SU-DHL-6 (cell line): ENCODE measurements around the gene SLC8A1.

ENCODE experiments used
- H2AFZ ChIP-seq: fragments of 200-600 bp; sonication (generic); 2 replicates; pipeline ENCODE4 v1.6.1; 2014; ENCODE audit warnings: low read depth, mild to moderate bottlenecking, moderate library complexity, mixed read lengths, antibody characterized with exemption, low read length; ENCODE audit not compliant: severe bottlenecking
- H3F3A ChIP-seq: fragments of 200-600 bp; shearing (Covaris generic); 2 replicates; pipeline ENCODE4 v1.6.0; 2016; ENCODE audit warnings: antibody characterized with exemption, mild to moderate bottlenecking; ENCODE audit not compliant: insufficient read depth
- H3K27ac ChIP-seq: fragments of 200-600 bp; sonication (generic); 2 replicates; pipeline ENCODE4 v1.5.1; 2016; ENCODE audit warnings: low read depth, mild to moderate bottlenecking, low read length, moderate library complexity, mixed read lengths
- H3K27me3 ChIP-seq: fragments of 200-600 bp; sonication (generic), shearing (Covaris generic); 2 replicates; pipeline ENCODE4 v1.6.0; 2014; ENCODE audit warnings: mild to moderate bottlenecking, low read length
- H3K36me3 ChIP-seq: fragments of 200-600 bp; sonication (generic); 2 replicates; pipeline ENCODE4 v1.6.1; 2014; ENCODE audit warnings: mild to moderate bottlenecking, low read length, mixed read lengths
- H3K4me2 ChIP-seq: fragments of 300-600, 200-600 bp; shearing (Covaris generic), sonication (generic); 2 replicates; pipeline ENCODE4 v1.6.0; 2014; ENCODE audit warnings: low read length, low read depth, mild to moderate bottlenecking; ENCODE audit not compliant: poor library complexity, severe bottlenecking
- H3K4me3 ChIP-seq: fragments of 200-600 bp; sonication (generic); 2 replicates; pipeline ENCODE4 v1.5.1; 2014; ENCODE audit warnings: antibody characterized with exemption, low read length, mild to moderate bottlenecking, mixed read lengths; ENCODE audit not compliant: insufficient read depth, poor library complexity, severe bottlenecking
- H3K79me2 ChIP-seq: fragments of 200-600 bp; sonication (generic); 2 replicates; pipeline ENCODE4 v1.6.1; 2014; ENCODE audit warnings: mild to moderate bottlenecking, low read length, moderate library complexity; ENCODE audit not compliant: insufficient read depth
- H3K9ac ChIP-seq: fragments of 200-600 bp; sonication (generic); 2 replicates; pipeline ENCODE4 v1.7.0; 2014; ENCODE audit warnings: mild to moderate bottlenecking, low read length
- H3K9me2 ChIP-seq: fragments of 200-600 bp; sonication (generic); replicated peaks from 2 replicates; pipeline ENCODE4 v1.6.1; 2014; ENCODE audit warnings: low read length; ENCODE audit not compliant: insufficient read depth
- H3K9me3 ChIP-seq: fragments of 200-600 bp; sonication (generic); 2 replicates; pipeline ENCODE4 v1.6.1; 2014; ENCODE audit warnings: low read length, mixed read lengths; ENCODE audit not compliant: insufficient read depth
- H4K20me1 ChIP-seq: fragments of 200-600 bp; sonication (generic); 2 replicates; pipeline ENCODE4 v1.6.1; 2014; ENCODE audit warnings: low read depth, mild to moderate bottlenecking, antibody characterized with exemption, low read length, moderate library complexity, mixed read lengths
- CTCF ChIP-seq: fragments of 200-600 bp; sonication (generic); IDR thresholded peaks from one replicate; pipeline ENCODE4 v1.5.1; 2017; ENCODE audit warnings: antibody characterized with exemption, mild to moderate bottlenecking, low read length, moderate library complexity; ENCODE audit not compliant: insufficient read depth, poor library complexity, severe bottlenecking
- EZH2phosphoT487 ChIP-seq: fragments of 200-600 bp; sonication (generic), shearing (Covaris generic); conservative IDR thresholded peaks from 2 replicates; pipeline ENCODE4 v1.6.1; 2018; ENCODE audit warnings: mild to moderate bottlenecking, antibody characterized with exemption, low read length, moderate library complexity, mixed read lengths

The SLC8A1 gene

GRCh38 chr2:40200366-40200915 lies 251.4 kb downstream of the SLC8A1 start:
- Histone ChIP-seq H3K9me3 (no peaks in the 10 kb centered on the region), H3K9me2 (no peaks in the 10 kb centered on the region), H3K9ac (no peak overlapping the region), H3K4me2 (no peak overlapping the region), H2AFZ (no peak overlapping the region), H3K36me3 (no peaks in the 10 kb centered on the region), H3K27ac (no peak overlapping the region), H4K20me1 (no peaks in the 10 kb centered on the region), H3K79me2 (no peaks in the 10 kb centered on the region), H3K27me3 (no peaks in the 10 kb centered on the region), H3K4me3 (no peak overlapping the region), H3F3A (no peaks in the 10 kb centered on the region)
- TF ChIP-seq CTCF (no peak), EZH2phosphoT487 (no peak)

- TF ChIP-seq CTCF = no peak
- no peak for TF ChIP-seq EZH2phosphoT487
- Histone ChIP-seq H3F3A (no peaks in the 10 kb centered on the region), H3K27ac (no peak overlapping the region), H3K9me3 (no peaks in the 10 kb centered on the region), H3K36me3 (no peaks in the 10 kb centered on the region), H3K9ac (no peak overlapping the region), H2AFZ (no peak overlapping the region), H3K27me3 (no peaks in the 10 kb centered on the region), H3K4me3 (no peak overlapping the region), H3K79me2 (no peaks in the 10 kb centered on the region), H4K20me1 (no peaks in the 10 kb centered on the region), H3K9me2 (no peaks in the 10 kb centered on the region), H3K4me2 (no peak overlapping the region)
These were observed 252.1 kb downstream of the SLC8A1 start for GRCh38 chr2:40199771-40200170.

- no peak overlapping the region for H3K4me2 ChIP-seq
- no peaks in the 10 kb centered on the region for H4K20me1 ChIP-seq
- TF ChIP-seq CTCF (no peak), EZH2phosphoT487 (no peak)
- H3F3A ChIP-seq = no peaks in the 10 kb centered on the region
- H3K9ac ChIP-seq = no peak overlapping the region
- H2AFZ ChIP-seq = no peak overlapping the region
- no peaks in the 10 kb centered on the region for H3K9me3 ChIP-seq
- no peak overlapping the region for H3K4me3 ChIP-seq
- no peaks in the 10 kb centered on the region for H3K36me3 ChIP-seq
- H3K9me2 ChIP-seq = no peaks in the 10 kb centered on the region
- H3K79me2 ChIP-seq = no peaks in the 10 kb centered on the region
- H3K27me3 ChIP-seq = no peaks in the 10 kb centered on the region
- H3K27ac ChIP-seq = no peak overlapping the region
These were observed 254.8 kb downstream of the SLC8A1 start for GRCh38 chr2:40197121-40197520.
